ENCODE data around the gene SPRR5.

Gene SPRR5

DNA sequence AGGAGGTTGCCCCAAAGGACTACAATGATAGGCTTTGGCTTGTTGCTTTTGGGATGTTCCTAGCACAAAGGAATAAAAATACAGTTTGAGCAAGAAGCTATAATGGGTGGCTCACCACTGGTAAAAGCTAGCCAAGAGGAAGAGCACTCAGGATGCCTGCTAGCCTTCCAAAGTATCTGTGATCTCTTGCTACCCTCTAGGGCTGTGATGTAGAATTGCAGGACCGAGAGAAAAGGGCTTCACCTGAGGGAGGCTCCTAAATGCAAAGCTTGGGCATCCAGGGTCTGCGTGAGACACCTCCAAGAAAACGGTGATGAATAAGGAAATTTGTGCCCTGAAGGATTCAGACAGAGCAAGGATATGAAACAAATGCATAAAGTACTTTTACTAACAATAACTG is 20.9 kb upstream of the SPRR5 start:
- peak; percentile 51 for DNase-seq (ENCODE audit: low spot score)
- TF ChIP-seq, protein P1, sequence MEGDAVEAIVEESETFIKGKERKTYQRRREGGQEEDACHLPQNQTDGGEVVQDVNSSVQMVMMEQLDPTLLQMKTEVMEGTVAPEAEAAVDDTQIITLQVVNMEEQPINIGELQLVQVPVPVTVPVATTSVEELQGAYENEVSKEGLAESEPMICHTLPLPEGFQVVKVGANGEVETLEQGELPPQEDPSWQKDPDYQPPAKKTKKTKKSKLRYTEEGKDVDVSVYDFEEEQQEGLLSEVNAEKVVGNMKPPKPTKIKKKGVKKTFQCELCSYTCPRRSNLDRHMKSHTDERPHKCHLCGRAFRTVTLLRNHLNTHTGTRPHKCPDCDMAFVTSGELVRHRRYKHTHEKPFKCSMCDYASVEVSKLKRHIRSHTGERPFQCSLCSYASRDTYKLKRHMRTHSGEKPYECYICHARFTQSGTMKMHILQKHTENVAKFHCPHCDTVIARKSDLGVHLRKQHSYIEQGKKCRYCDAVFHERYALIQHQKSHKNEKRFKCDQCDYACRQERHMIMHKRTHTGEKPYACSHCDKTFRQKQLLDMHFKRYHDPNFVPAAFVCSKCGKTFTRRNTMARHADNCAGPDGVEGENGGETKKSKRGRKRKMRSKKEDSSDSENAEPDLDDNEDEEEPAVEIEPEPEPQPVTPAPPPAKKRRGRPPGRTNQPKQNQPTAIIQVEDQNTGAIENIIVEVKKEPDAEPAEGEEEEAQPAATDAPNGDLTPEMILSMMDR (IDR thresholded peaks at IDR 0.05; ENCODE audit: extremely low read depth, missing control alignments), result peak; percentile 39

DNA sequence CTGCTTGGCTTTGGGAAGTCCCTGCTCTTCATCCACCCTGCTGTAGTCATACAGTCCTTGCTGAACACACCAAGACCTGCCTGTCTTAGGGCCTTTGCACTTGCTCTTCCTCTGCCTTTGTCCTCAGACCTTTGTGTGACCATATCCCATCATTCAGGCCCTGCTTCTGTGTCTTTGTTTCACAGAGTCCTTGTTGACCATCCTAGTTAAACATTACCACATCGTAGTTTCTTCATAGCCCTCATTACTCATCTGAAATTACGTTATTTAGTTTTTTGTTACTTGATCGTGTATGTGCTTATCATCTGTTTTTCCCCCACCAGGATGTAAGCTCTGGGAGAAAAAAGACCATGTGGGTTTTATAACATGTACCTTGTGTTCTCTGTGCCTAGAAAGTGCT is 18.3 kb upstream of the SPRR5 start:
- DNase-seq (ENCODE audit: low spot score), result no peak
- TF ChIP-seq, protein P1 (IDR thresholded peaks at IDR 0.05; ENCODE audit: extremely low read depth, missing control alignments), result no peak

DNA sequence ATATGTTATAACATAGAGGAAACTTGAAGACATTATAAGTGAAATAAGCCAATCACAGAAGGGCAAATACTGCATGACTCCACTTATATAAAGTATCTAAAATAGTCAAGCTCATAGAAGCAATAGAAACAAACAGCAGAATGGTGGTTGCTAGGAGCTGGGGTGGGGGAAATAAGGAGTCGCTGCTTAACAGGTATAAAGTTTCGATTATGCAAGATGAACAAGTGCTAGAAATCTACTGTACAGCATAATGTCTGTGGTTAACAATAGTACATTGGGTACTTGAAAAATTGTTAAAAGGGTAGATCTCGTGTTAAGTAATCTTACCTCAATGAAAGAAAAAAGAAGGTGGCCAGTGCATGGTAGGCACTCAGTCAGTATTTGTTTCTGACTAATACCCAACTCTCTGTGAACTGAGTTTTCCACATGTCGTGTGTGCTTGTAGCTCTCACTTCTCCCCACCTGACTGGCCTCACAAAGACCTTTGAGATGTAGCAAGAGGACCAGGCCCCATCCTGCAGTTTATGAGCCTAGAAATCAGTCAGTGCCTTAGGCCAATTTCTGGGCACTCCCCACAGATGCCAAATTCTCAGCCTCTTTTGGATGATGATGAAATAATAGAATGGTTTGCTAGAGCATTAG is 14.7 kb upstream of the SPRR5 start:
- DNase-seq (ENCODE audit: low spot score), result no peak
- TF ChIP-seq, protein P1 (IDR thresholded peaks at IDR 0.05; ENCODE audit: extremely low read depth, missing control alignments), result no peak

DNA sequence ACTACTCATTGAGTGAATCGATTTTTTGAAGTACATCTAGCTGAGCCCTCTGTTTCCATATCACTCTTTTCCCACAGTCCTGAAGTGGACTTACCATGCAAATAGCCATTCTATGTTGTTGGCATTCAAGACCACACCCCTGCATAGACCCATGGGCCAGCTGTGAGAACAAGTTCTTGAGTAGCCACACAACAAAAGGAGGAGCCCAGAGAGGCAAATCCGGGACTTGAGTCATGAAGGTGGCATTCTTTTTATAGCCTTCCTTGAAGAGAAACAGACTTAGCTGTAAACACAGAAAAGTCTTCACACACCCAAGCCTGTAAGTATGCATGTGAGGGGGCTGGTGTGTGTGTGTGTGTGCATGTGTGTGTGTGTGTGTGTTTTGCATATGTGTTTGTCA is 13.8 kb upstream of the SPRR5 start:
- no peak for DNase-seq (ENCODE audit: low spot score)
- TF ChIP-seq, protein P1 (IDR thresholded peaks at IDR 0.05; ENCODE audit: extremely low read depth, missing control alignments), result no peak

DNA sequence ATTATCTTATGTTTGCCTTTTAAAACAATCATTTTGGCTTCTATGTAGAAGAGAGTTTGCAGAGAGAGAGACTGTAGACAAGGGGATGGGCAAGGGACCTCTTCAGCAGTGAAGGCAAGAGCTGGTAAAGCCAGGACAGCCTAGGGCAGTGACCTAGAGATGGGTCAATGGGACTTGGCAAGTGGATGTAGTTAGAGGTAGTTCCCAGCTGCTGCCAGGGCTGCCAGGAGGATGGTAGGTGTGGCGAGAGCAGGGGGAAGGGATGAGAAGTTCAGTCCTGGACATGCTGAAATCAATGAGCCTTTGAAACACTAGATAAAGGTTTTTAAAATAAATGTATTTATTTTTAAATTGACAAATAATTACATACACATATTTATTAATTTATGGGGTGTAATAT is 6.4 kb upstream of the SPRR5 start:
- DNase-seq (ENCODE audit: low spot score), result no peak
- TF ChIP-seq, protein P1 (IDR thresholded peaks at IDR 0.05; ENCODE audit: extremely low read depth, missing control alignments), result no peak

DNA sequence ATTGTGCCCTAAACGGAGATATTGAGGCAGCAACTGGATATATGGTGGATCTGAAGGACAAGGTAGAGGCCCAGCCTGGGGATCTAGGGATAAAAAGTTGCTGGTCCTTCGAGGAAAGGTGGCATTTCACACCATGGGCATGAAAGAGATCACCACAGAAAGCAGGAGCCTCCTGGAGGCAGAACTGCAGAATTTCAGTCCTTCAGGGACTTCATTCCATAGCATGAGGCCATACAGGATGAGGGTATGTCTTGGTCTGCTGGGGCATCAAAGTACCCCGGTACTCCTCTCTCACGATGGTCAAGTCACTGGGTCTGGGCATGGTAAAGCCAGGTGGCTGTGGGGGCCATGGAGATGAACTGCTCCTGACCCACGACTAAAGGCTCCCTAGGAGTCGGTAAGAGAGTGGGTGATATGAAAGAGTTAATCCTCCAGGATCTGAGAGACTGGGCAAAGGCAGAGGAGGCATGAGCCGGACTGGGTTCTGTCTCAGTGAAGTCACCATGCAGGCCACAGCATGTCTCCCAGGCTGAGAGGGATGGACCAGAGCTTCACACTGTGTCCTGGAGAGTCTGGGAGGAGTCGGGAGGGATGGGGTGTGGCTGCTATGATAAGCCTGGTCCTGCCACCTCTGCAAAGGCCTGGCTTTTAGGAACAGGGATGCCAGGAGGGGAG is 5.8 kb upstream of the SPRR5 start:
- no peak for DNase-seq (ENCODE audit: low spot score)
- TF ChIP-seq, protein P1 (IDR thresholded peaks at IDR 0.05; ENCODE audit: extremely low read depth, missing control alignments), result no peak

DNA sequence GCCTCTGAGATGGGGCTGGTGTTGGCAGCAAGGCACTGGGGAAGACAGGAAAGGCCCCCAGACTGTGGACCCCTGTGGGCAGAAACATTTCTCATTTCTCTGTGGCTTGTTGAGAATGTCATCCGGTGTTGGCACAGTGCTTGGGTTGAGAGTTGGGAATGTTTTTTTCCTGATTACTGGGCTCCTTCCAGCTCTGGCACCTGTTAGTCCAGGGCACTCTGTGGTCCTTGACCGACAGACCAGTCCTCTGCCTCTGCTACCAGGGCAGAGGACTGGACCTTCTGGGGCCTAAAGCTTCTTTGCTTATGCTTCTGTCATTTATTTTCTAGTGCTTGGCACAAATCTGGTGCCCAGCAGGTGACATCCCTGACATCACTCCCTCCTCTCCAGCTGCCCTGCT is 4.8 kb upstream of the SPRR5 start:
- TF ChIP-seq, protein P1 (IDR thresholded peaks at IDR 0.05; ENCODE audit: extremely low read depth, missing control alignments), result no peak
- no peak for DNase-seq (ENCODE audit: low spot score)
